SH-SY5Y (cell line): Measurements from ENCODE around the gene ICE2.

Experiments used
- GATA2 ChIP-seq: IDR thresholded peaks from 2 replicates; pipeline ENCODE4 v1.6.1; 2011; ENCODE audit warnings: mild to moderate bottlenecking, low read depth, low read length
- GATA3 ChIP-seq: IDR thresholded peaks from 2 replicates; pipeline ENCODE4 v1.6.1; 2011; ENCODE audit warnings: low read depth, mild to moderate bottlenecking, low read length, moderate library complexity

DNA sequence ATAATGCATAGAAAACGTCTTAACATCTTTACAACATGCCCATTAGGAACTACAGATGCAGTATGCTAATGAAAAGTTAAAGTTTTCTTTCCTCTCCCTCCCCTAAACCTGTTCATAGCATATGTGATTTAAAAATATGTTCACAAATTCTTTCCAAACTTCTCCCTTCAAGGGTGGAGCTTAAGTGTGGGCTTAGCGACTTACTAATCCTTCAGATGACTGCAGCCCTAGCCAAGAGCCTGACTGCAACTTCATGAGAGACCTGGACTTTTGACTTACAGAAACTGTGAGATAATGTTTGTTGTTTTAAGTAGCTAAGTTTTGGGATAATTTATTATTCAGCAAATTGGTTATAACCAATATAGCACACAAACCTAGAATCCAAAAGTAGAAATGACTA is 59.2 kb downstream of the ICE2 start:
- no peak for TF ChIP-seq GATA2
- no peak for TF ChIP-seq GATA3
